Measurements from ENCODE around the gene PIP4K2C. TPM values are rescaled to one million over a fixed set of nuclear protein-coding genes. Genes with fewer than 3 reads are reported as not detected.
A peak's percentile ranks its signal among the peaks of the same experiment; 100 is the strongest.

The PIP4K2C gene
- total RNA-seq, 2 experiments from 2014 or later, result 14.5 to 15.9 TPM

- Histone ChIP-seq H3K4me1 (ENCODE audit: insufficient read depth, low read length, poor library complexity, severe bottlenecking) (no peaks in the 10 kb centered on the region), H3K9me3 (ENCODE audit: low read length) (no peaks in the 10 kb centered on the region), H2AFZ (ENCODE audit: low read length) (no peak overlapping the region), H4K20me1 (ENCODE audit: insufficient read depth, low read length) (no peaks in the 10 kb centered on the region), H3K79me2 (ENCODE audit: insufficient read depth, low read depth, low read length) (no peaks in the 10 kb centered on the region), H3K4me3 (ENCODE audit: low read depth, low read length, poor library complexity, severe bottlenecking) (no peak overlapping the region), H3K9me2 (ENCODE audit: insufficient read depth, low read length) (no peaks in the 10 kb centered on the region), H3K36me3 (ENCODE audit: insufficient read depth, low read length) (peaks cover 28% of the 10 kb centered on the region; the same call in 1 of the 2 replicates), H3K27ac (ENCODE audit: low read depth, low read length, poor library complexity, severe bottlenecking) (no peak overlapping the region), H3K4me2 (ENCODE audit: low read length) (peak overlapping the region; percentile 39; the same call in 1 of the 2 replicates)
- no TSS peak for BruUV-seq (replicated peaks)
- ChIA-PET CTCF (ENCODE audit: unreplicated experiment) (no interaction called here), POLR2A (no interaction called here)
- TF ChIP-seq EZH2phosphoT487 (IDR thresholded peaks at IDR 0.05; ENCODE audit: borderline replicate concordance, low read depth, low read length), result no peak
- no peak for TF ChIP-seq CTCF (conservative IDR thresholded peaks at IDR 0.05; ENCODE audit: low read length)
- DNase-seq (ENCODE audit: low spot score), result no peak
- intact Hi-C loops (cut with micrococcal nuclease; ENCODE audit: unreplicated experiment), result no loop called here
These were observed 14.2 kb downstream of the PIP4K2C start for GRCh38 chr12:57604992-57605810.

GRCh38 chr12:57605811-57606311 lies 14.9 kb downstream of the PIP4K2C start:
- Histone ChIP-seq H3K79me2 (ENCODE audit: insufficient read depth, low read depth, low read length) (no peaks in the 10 kb centered on the region), H3K27ac (ENCODE audit: low read depth, low read length, poor library complexity, severe bottlenecking) (no peak overlapping the region), H3K36me3 (ENCODE audit: insufficient read depth, low read length) (peaks cover 22% of the 10 kb centered on the region; the same call in 1 of the 2 replicates), H4K20me1 (ENCODE audit: insufficient read depth, low read length) (no peaks in the 10 kb centered on the region), H3K4me3 (ENCODE audit: low read depth, low read length, poor library complexity, severe bottlenecking) (no peak overlapping the region), H3K9me2 (ENCODE audit: insufficient read depth, low read length) (no peaks in the 10 kb centered on the region), H2AFZ (ENCODE audit: low read length) (no peak overlapping the region), H3K4me1 (ENCODE audit: insufficient read depth, low read length, poor library complexity, severe bottlenecking) (no peaks in the 10 kb centered on the region), H3K4me2 (ENCODE audit: low read length) (no peak overlapping the region), H3K9me3 (ENCODE audit: low read length) (no peaks in the 10 kb centered on the region)
- TF ChIP-seq EZH2phosphoT487 (IDR thresholded peaks at IDR 0.05; ENCODE audit: borderline replicate concordance, low read depth, low read length) (no peak), CTCF (conservative IDR thresholded peaks at IDR 0.05; ENCODE audit: low read length) (no peak)
- CTCF ChIA-PET (ENCODE audit: unreplicated experiment), result interaction anchor here (0.5 kb wide), 1 partner anchor 787 kb away, joined by 5 read pairs; no protein-coding TSS in a partner anchor
- DNase-seq (ENCODE audit: low spot score), result no peak
- POLR2A ChIA-PET, result interaction anchor here (1.4 kb wide), 1 partner anchor 14 kb away, joined by 3 read pairs; the partner anchor contains the start of gene PIP4K2C
- intact Hi-C loops (cut with micrococcal nuclease; ENCODE audit: unreplicated experiment), result no loop called here
- no TSS peak for BruUV-seq (replicated peaks)

Measured in OCI-LY7 (cell line).